HepG2 (cell line): Measurements from ENCODE around the gene SPSB1. TPM values are rescaled to one million over a fixed set of nuclear protein-coding genes. Genes with fewer than 3 reads are reported as not detected.
A peak's percentile ranks its signal among the peaks of the same experiment; 100 is the strongest.

ENCODE experiments used
- CBFB ChIP-seq: sonication (generic); formaldehyde crosslinking; IDR thresholded peaks from 2 replicates; pipeline ENCODE4 v1.4.0; 2020; ENCODE audit warnings: missing genetic modification reagents
- JUN ChIP-seq: sonication (generic); formaldehyde crosslinking; IDR thresholded peaks from 2 replicates; pipeline ENCODE4 v1.4.0; 2020; ENCODE audit warnings: mild to moderate bottlenecking, missing genetic modification reagents
- MAFF ChIP-seq: IDR thresholded peaks from 2 replicates; pipeline ENCODE4 v1.6.1; 2011; ENCODE audit warnings: low read depth, low read length, improper control_type of control experiment
- MIER3 ChIP-seq: IDR thresholded peaks from 2 replicates; pipeline ENCODE4 v1.6.1; 2016; ENCODE audit warnings: missing compliant biosample characterization, borderline replicate concordance
- NCOA5 ChIP-seq: sonication (generic); formaldehyde crosslinking; IDR thresholded peaks from 2 replicates; pipeline ENCODE4 v1.4.0; 2020; ENCODE audit warnings: missing genetic modification reagents
- PHB2 ChIP-seq: fragments of 450-650 bp; IDR thresholded peaks from 2 replicates; pipeline ENCODE4 v1.6.1; 2018; ENCODE audit not compliant: partially characterized antibody
- POGK ChIP-seq: sonication (generic); formaldehyde crosslinking; conservative IDR thresholded peaks from 2 replicates; pipeline ENCODE4 v1.8.0; 2022; ENCODE audit warnings: mild to moderate bottlenecking, moderate library complexity, missing genetic modification reagents
- RAD51 ChIP-seq: fragments of 450-650 bp; IDR thresholded peaks from 2 replicates; pipeline ENCODE4 v1.6.1; 2016; ENCODE audit warnings: borderline replicate concordance
- SOX5 ChIP-seq: IDR thresholded peaks from 2 replicates; pipeline ENCODE4 v1.6.1; 2016; ENCODE audit warnings: borderline replicate concordance
- TBX3 ChIP-seq: fragments of 450-650 bp; IDR thresholded peaks from 2 replicates; pipeline ENCODE4 v1.6.1; 2017; ENCODE audit warnings: antibody characterized with exemption, mild to moderate bottlenecking, inconsistent platforms, borderline replicate concordance
- WIZ ChIP-seq: sonication (generic); formaldehyde crosslinking; IDR thresholded peaks from 2 replicates; pipeline ENCODE4 v1.5.1; 2020; ENCODE audit warnings: mild to moderate bottlenecking, missing genetic modification reagents
- ZBTB2 ChIP-seq: sonication (generic); formaldehyde crosslinking; IDR thresholded peaks from 2 replicates; pipeline ENCODE4 v1.8.0; 2022; ENCODE audit warnings: low read depth, missing genetic modification reagents
- ZBTB33 ChIP-seq: sonication (generic); formaldehyde crosslinking; IDR thresholded peaks from 2 replicates; pipeline ENCODE4 v1.4.0; 2020; ENCODE audit warnings: missing genetic modification reagents
- ZFP36 ChIP-seq: fragments of 150-350 bp; IDR thresholded peaks from 2 replicates; pipeline ENCODE4 v1.6.1; 2018; ENCODE audit warnings: borderline replicate concordance, low read length, low read depth; ENCODE audit not compliant: partially characterized antibody
- ZNF142 ChIP-seq: sonication (generic); formaldehyde crosslinking; IDR thresholded peaks from 2 replicates; pipeline ENCODE4 v1.4.0; 2020; ENCODE audit warnings: missing genetic modification reagents
- ZNF576 ChIP-seq: sonication (generic); formaldehyde crosslinking; IDR thresholded peaks from 2 replicates; pipeline ENCODE4 v1.4.0; 2020; ENCODE audit warnings: mild to moderate bottlenecking, missing genetic modification reagents
- ZNF652 ChIP-seq: IDR thresholded peaks from 2 replicates; pipeline ENCODE4 v1.6.1; 2016; ENCODE audit warnings: low read depth, borderline replicate concordance
- polyA plus RNA-seq, 8 experiments: library from polyadenylated mRNA; depleted of rRNA in 3 of 8; stranded (reverse) in 7 of 8; unstranded in 1 of 8; fragments of >200 nt; fragmentation: Illumina TruSeq in 4 of 8; extraction: Trizol in 4 of 8; gene quantifications; 2 replicates each; pipeline versions ENCODE4 v1.2.1 to v1.2.3, GENCODE V29; 2011 to 2016; ENCODE audit warnings: low read depth in 4 of 8, missing spikeins in 1 of 8, mixed read lengths in 1 of 8; ENCODE audit not compliant: insufficient read depth in 1 of 8
- total RNA-seq, 5 experiments: library from RNA; depleted of rRNA; stranded (reverse); fragments of >200 nt; fragmentation: Illumina TruSeq; extraction: Trizol; gene quantifications; 2 replicates each; pipeline ENCODE4 v1.2.3, GENCODE V29; 2016; ENCODE audit warnings: low read depth in 1 of 5

The SPSB1 gene
- total and polyA plus RNA-seq, 2 of the 13 experiments (the other 11 are each of a cell fraction or from before 2014, with no cell fraction given): 5.0 to 8.0 TPM

GRCh38 chr1:9249534-9250410, 42.9 kb upstream of the SPSB1 start (continued):
- TF ChIP-seq ZBTB33 (peak; percentile 63), TBX3 (no peak), CBFB (CRISPR knock-in tag) (no peak; the same call in 1 of the 2 replicates), ZNF576 (CRISPR knock-in tag) (peak; percentile 39; the same call in 1 of the 2 replicates), WIZ (CRISPR knock-in tag) (0 out of 2 replicates have a peak, but pooled peaks have one; percentile 81), MAFF (no peak), JUN (no peak; the same call in 1 of the 2 replicates), POGK (no peak), SOX5 (CRISPR knock-in tag) (peak; percentile 55; the same call in 1 of the 2 replicates), PHB2 (no peak), MIER3 (CRISPR knock-in tag) (peak; percentile 85; the same call in 1 of the 2 replicates), ZBTB2 (CRISPR knock-in tag) (no peak), RAD51 (no peak), ZNF652 (CRISPR knock-in tag) (no peak; the same call in 1 of the 2 replicates), ZNF142 (CRISPR knock-in tag) (peak; percentile 66; the same call in 1 of the 2 replicates), NCOA5 (CRISPR knock-in tag) (no peak), ZFP36 (no peak)
